Ramos (cell line): Measurements from ENCODE around the gene TACO1.

Experiments used
- in situ Hi-C: fragments of 300-500 bp; cut with MboI; formaldehyde crosslinking; loops from one replicate; pipeline ENCODE4 v1.14.3; 2022; ENCODE audit warnings: low sequenced_read_pairs; ENCODE audit not compliant: unreplicated experiment

The TACO1 gene

DNA sequence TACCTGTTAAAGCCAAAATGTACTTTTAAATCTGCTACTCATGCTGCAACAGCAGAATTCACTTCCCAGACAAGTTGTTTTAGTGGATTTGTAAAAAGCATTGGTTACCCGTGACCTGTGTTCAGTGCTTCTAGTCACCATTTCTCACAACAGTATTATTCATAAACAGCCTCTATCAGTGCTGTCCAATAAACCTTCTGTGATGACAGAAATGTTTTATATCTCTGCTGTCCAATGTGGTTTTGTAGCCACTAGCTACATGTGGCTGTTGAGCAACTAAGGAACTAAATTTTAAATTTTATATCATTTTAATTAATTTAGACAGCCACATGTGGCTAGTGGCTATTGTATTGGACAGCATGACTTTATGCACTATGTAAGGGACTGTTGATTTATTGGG lies 34.1 kb downstream of the TACO1 start:
- in situ Hi-C loops: no loop called here

- in situ Hi-C loops: no loop called here
Observed at GRCh38 chr17:63635290-63635689, 34.6 kb downstream of the TACO1 start.

DNA sequence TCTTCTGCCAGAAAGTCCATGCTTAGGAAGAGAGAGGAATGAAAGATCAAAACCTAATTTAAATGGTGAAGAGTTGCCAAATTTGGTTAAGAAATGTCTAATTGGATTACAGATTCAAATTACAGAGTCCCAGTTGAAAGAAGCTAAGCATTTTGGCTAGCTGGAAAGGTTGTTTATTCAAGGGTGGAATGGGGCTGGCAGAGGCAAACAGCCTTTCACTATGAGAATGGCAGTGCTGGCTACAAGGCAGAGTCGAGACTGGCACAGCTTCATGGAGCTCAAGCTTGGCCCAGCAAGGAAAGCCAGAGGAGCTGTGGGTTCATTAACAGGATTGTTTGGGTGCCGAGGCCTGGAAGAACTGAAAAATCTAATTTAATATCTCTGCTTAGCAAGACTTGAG lies 35.1 kb downstream of the TACO1 start:
- in situ Hi-C loops: no loop called here

DNA sequence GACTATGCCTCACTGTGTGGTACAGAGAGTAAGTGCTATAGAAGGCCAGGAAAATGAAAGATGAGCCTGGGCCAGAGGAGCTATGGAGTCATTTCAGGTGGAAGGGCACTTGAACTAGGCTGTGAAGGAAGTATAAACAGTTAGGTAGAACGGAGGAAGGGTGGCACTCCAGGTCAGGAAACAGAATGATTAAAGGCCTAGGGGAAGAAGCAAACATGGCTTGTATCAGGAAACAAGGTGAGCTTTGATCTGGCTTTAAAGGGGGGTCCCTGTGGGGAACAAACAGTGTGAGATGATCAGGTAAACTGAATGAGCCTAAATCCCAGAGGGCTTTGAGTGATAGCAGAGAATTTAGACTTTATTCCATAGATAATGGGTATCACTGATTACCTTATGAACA lies 38.4 kb downstream of the TACO1 start:
- in situ Hi-C loops: no loop called here

DNA sequence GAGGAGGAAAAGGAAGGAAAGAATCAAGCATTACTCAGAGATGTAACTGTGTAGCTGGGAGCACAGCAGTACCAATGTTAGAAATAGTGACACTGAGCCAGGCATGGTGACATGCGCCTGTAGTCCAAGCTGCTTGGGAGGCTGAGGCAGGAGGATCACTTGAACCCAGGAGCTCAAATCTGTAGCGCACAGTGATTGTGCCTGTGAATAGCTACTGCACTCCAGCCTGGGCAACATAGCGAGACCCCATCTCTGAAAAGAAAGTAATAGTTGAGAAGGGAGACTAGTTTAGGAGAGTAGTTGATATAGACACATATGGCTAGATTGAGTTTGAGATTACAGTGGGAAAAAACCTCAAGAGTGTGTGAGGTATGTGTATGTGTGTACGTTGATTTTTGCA lies 39.3 kb downstream of the TACO1 start:
- in situ Hi-C loops: no loop called here

- in situ Hi-C loops: no loop called here
Observed at GRCh38 chr17:63641692-63642448, 41.2 kb downstream of the TACO1 start.

- in situ Hi-C loops: no loop called here
Observed at GRCh38 chr17:63644846-63645245, 44.2 kb downstream of the TACO1 start.

- in situ Hi-C loops: no loop called here
Observed at GRCh38 chr17:63645775-63646487, 45.2 kb downstream of the TACO1 start.

- in situ Hi-C loops: no loop called here
Observed at GRCh38 chr17:63646488-63646806, 45.8 kb downstream of the TACO1 start.

GRCh38 chr17:63647065-63647725 lies 46.5 kb downstream of the TACO1 start:
- in situ Hi-C loops: no loop called here

GRCh38 chr17:63647936-63648335 lies 47.2 kb downstream of the TACO1 start:
- in situ Hi-C loops: no loop called here

GRCh38 chr17:63649813-63650212 lies 49.1 kb downstream of the TACO1 start:
- in situ Hi-C loops: no loop called here

DNA sequence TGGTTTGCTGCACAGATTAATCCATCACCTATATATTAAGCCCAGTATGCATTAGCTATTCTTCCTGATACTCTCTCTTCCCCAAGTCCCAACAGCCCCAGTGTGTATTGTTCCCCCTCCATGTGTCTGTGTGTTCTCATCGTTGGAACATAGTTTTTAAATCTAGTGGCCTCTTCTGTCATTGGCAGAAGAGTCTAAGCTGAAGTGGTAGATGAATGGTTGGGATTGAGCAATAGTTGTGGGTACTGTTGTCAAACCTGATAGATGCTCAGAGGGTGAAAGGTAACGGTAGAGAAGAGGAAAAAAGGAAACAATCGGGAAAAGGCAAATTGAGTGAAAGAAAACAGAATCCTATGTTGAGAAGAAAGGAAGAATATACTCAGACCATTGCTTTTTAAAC lies 51.4 kb downstream of the TACO1 start:
- in situ Hi-C loops: no loop called here

GRCh38 chr17:63653050-63653449 lies 52.4 kb downstream of the TACO1 start:
- in situ Hi-C loops: no loop called here

GRCh38 chr17:63657786-63658185 lies 57.1 kb downstream of the TACO1 start:
- in situ Hi-C loops: no loop called here
